Keratinocyte (primary cell): ENCODE data around the gene DPCD. TPM values are rescaled to one million over a fixed set of nuclear protein-coding genes. Genes with fewer than 3 reads are reported as not detected.

Experiments
- DNase-seq: peaks from one replicate; pipeline ENCODE4 v3.0.0-alpha.2; 2011; ENCODE audit warnings: low read depth, missing footprints, low spot score
- FAIRE-seq: peaks from 2 replicates; lab custom pipeline; 2011; peaks lifted over from hg19 to GRCh38; lab: Jason Lieb, UNC
- H2AFZ ChIP-seq: 2 replicates; pipeline ENCODE4 v1.6.0; 2012; ENCODE audit warnings: low read length, control low read depth, inconsistent platforms; ENCODE audit not compliant: control insufficient read depth
- H3K27ac ChIP-seq: 2 replicates; pipeline ENCODE4 v1.5.1; 2011; ENCODE audit warnings: low read length; ENCODE audit not compliant: control insufficient read depth, insufficient read depth
- H3K27me3 ChIP-seq: 3 replicates; pipeline ENCODE4 v1.6.0; 2011; ENCODE audit warnings: low read length; ENCODE audit not compliant: control insufficient read depth, insufficient read depth; ENCODE audit errors: extremely low read depth
- H3K36me3 ChIP-seq, 2 experiments: 2 replicates in 1 of 2; 3 replicates in 1 of 2; pipeline ENCODE4 v1.5.1; 2011; ENCODE audit warnings: low read length in 2 of 2, mild to moderate bottlenecking in 1 of 2; ENCODE audit not compliant: control insufficient read depth in 2 of 2, insufficient read depth in 2 of 2; ENCODE audit errors: extremely low read depth in 1 of 2
- H3K4me1 ChIP-seq: 3 replicates; pipeline ENCODE4 v1.5.1; 2011; ENCODE audit warnings: low read length; ENCODE audit not compliant: control insufficient read depth, insufficient read depth; ENCODE audit errors: extremely low read depth
- H3K4me2 ChIP-seq: 3 replicates; pipeline ENCODE4 v1.6.0; 2011; ENCODE audit warnings: low read depth, low read length; ENCODE audit not compliant: control insufficient read depth, insufficient read depth; ENCODE audit errors: extremely low read depth
- H3K4me3 ChIP-seq, 3 experiments: fragments of 200-600 bp in 1 of 3; sonication (generic) in 1 of 3; 2 replicates in 2 of 3; 3 replicates in 1 of 3; pipeline ENCODE4 v1.5.1; 2011 to 2016; ENCODE audit warnings: low read length in 3 of 3, mild to moderate bottlenecking in 3 of 3, control low read depth in 2 of 3, inconsistent platforms in 1 of 3, low read depth in 1 of 3, mixed read lengths in 1 of 3, mixed run types in 1 of 3, moderate library complexity in 1 of 3; ENCODE audit not compliant: control insufficient read depth in 2 of 3, insufficient read depth in 2 of 3; ENCODE audit errors: extremely low read depth in 1 of 3
- H3K79me2 ChIP-seq: 2 replicates; pipeline ENCODE4 v1.6.0; 2012; ENCODE audit warnings: low read length; ENCODE audit not compliant: control insufficient read depth, insufficient read depth
- H3K9ac ChIP-seq: 3 replicates; pipeline ENCODE4 v1.6.0; 2011; ENCODE audit warnings: low read length; ENCODE audit not compliant: control insufficient read depth, insufficient read depth; ENCODE audit errors: extremely low read depth
- H3K9me1 ChIP-seq: 3 replicates; pipeline ENCODE4 v1.6.0; 2011; ENCODE audit warnings: low read length; ENCODE audit not compliant: control insufficient read depth, insufficient read depth; ENCODE audit errors: extremely low read depth
- H3K9me3 ChIP-seq: 2 replicates; pipeline ENCODE4 v1.5.1; 2012; ENCODE audit warnings: low read depth, low read length; ENCODE audit not compliant: control insufficient read depth
- H4K20me1 ChIP-seq: 3 replicates; pipeline ENCODE4 v1.6.0; 2011; ENCODE audit warnings: low read length; ENCODE audit not compliant: control insufficient read depth, insufficient read depth; ENCODE audit errors: extremely low read depth
- CTCF ChIP-seq, 3 experiments: IDR thresholded peaks in 1 of 3; conservative IDR thresholded peaks in 1 of 3; optimal IDR thresholded peaks in 1 of 3; 2 replicates in 2 of 3; 3 replicates in 1 of 3; pipeline versions ENCODE3 to v1.5.1; 2011; ENCODE audit warnings: low read length in 3 of 3, mild to moderate bottlenecking in 3 of 3, moderate library complexity in 2 of 3, control low read depth in 1 of 3, inconsistent platforms in 1 of 3; ENCODE audit not compliant: insufficient read depth in 2 of 3; ENCODE audit errors: extremely low read depth in 1 of 3
- EZH2 ChIP-seq: IDR thresholded peaks from one replicate; pipeline ENCODE4 v1.6.1; 2012; ENCODE audit warnings: inconsistent platforms, mild to moderate bottlenecking, low read length, moderate library complexity
- dilution Hi-C: fragments of 300-500 bp; cut with MboI; formaldehyde crosslinking; loops from one replicate; pipeline ENCODE4 v1.7.0; 2020; ENCODE audit warnings: low sequenced_read_pairs; ENCODE audit not compliant: extremely low pct_ligation_motif_present
- polyA plus RNA-seq, 5 experiments: library from polyadenylated mRNA; depleted of rRNA in 3 of 5; stranded (reverse) in 3 of 5; stranded (forward) in 1 of 5; unstranded in 1 of 5; fragments of >200 nt; gene quantifications; 1 replicate in 1 of 5; 2 replicates in 3 of 5; 3 replicates in 1 of 5; pipeline versions ENCODE4 v1.2.1 to v1.2.3, GENCODE V29; 2011 to 2012; ENCODE audit warnings: missing spikeins in 2 of 5, low read depth in 1 of 5, low replicate concordance in 1 of 5

Gene DPCD
- polyA plus RNA-seq, 1 donor (not counting 4 experiments of a cell fraction or from before 2014, with no cell fraction given): 58.1 TPM

GRCh38 chr10:101644002-101644401 lies 55.9 kb downstream of the DPCD start:
- Histone ChIP-seq H3K36me3 (peaks cover 0 to 4% of the 10 kb centered on the region in 2 experiments), H3K9ac (no peak overlapping the region)

GRCh38 chr10:101645659-101646058 lies 57.5 kb downstream of the DPCD start:
- FAIRE-seq (no peak), DNase-seq (no peak)
- Histone ChIP-seq H3K36me3 (peaks cover 0 to 4% of the 10 kb centered on the region in 2 experiments), H3K9ac (no peak overlapping the region), H3K9me3 (no peaks in the 10 kb centered on the region), H3K79me2 (no peaks in the 10 kb centered on the region), H3K27ac (no peak overlapping the region), H3K27me3 (no peaks in the 10 kb centered on the region), H4K20me1 (no peaks in the 10 kb centered on the region), H3K9me1 (no peaks in the 10 kb centered on the region), H2AFZ (no peak overlapping the region), H3K4me2 (no peak overlapping the region), H3K4me1 (no peaks in the 10 kb centered on the region), H3K4me3 (no peak overlapping the region)
- TF ChIP-seq EZH2 (no peak), CTCF (optimal IDR thresholded peaks at IDR 0.05 in 1 of 3, IDR thresholded peaks at IDR 0.05 in 1 of 3, conservative IDR thresholded peaks at IDR 0.05 in 1 of 3; ENCODE audit: extremely low read depth in 1 of 3, insufficient read depth in 2 of 3, low read length in 3 of 3) (no peak)
- dilution Hi-C loops: no loop called here

More at GRCh38 chr10:101644002-101644401, 55.9 kb downstream of the DPCD start:
- no peak overlapping the region for H3K4me2 ChIP-seq
- H3K9me3 ChIP-seq: no peaks in the 10 kb centered on the region
- H2AFZ ChIP-seq: no peak overlapping the region
- H3K79me2 ChIP-seq: no peaks in the 10 kb centered on the region
- no peak overlapping the region for H3K27ac ChIP-seq
- no peak for DNase-seq
- H3K9me1 ChIP-seq: no peaks in the 10 kb centered on the region
- no peak for FAIRE-seq
- H3K4me3 ChIP-seq: no peak overlapping the region
- H3K4me1 ChIP-seq: no peaks in the 10 kb centered on the region
- TF ChIP-seq CTCF (optimal IDR thresholded peaks at IDR 0.05 in 1 of 3, IDR thresholded peaks at IDR 0.05 in 1 of 3, conservative IDR thresholded peaks at IDR 0.05 in 1 of 3; ENCODE audit: extremely low read depth in 1 of 3, insufficient read depth in 2 of 3, low read length in 3 of 3) (no peak), EZH2 (no peak)
- H4K20me1 ChIP-seq: no peaks in the 10 kb centered on the region
- no peaks in the 10 kb centered on the region for H3K27me3 ChIP-seq
- dilution Hi-C loops: no loop called here
